Measurements from ENCODE around the gene ENTREP3. TPM values are rescaled to one million over a fixed set of nuclear protein-coding genes. Genes with fewer than 3 reads are reported as not detected.

ENTREP3 gene
- total RNA-seq, 4 donors from 2014 or later: 5.8 to 20.7 (median 15.4) TPM

- peaks cover 4 to 16% (median 10%) of the 10 kb centered on the region in 4 donors for H3K4me1 ChIP-seq
- H3K27ac ChIP-seq: peak overlapping the region; percentile 81 to 93 (median 84)
- H3K4me3 ChIP-seq: peak overlapping the region; percentile 83 to 91 (median 85)
- H3K27me3 ChIP-seq: no peaks in the 10 kb centered on the region
- TF ChIP-seq, protein P1, sequence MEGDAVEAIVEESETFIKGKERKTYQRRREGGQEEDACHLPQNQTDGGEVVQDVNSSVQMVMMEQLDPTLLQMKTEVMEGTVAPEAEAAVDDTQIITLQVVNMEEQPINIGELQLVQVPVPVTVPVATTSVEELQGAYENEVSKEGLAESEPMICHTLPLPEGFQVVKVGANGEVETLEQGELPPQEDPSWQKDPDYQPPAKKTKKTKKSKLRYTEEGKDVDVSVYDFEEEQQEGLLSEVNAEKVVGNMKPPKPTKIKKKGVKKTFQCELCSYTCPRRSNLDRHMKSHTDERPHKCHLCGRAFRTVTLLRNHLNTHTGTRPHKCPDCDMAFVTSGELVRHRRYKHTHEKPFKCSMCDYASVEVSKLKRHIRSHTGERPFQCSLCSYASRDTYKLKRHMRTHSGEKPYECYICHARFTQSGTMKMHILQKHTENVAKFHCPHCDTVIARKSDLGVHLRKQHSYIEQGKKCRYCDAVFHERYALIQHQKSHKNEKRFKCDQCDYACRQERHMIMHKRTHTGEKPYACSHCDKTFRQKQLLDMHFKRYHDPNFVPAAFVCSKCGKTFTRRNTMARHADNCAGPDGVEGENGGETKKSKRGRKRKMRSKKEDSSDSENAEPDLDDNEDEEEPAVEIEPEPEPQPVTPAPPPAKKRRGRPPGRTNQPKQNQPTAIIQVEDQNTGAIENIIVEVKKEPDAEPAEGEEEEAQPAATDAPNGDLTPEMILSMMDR (IDR thresholded peaks at IDR 0.05): peak in 1 of 6 experiments; percentile 1
- no peak for TF ChIP-seq POLR2A (IDR thresholded peaks at IDR 0.05)
- no peaks in the 10 kb centered on the region for H3K9me3 ChIP-seq
- H3K36me3 ChIP-seq: peaks cover 0 to 61% (median 0%) of the 10 kb centered on the region in 3 donors
- DNase-seq: no peak
Observed at GRCh38 chr1:155261493-155261851, 6.2 kb upstream of the ENTREP3 start.

GRCh38 chr1:155260276-155260675 is 5.0 kb upstream of the ENTREP3 start:
- peaks cover 0 to 49% (median 0%) of the 10 kb centered on the region in 3 donors for H3K36me3 ChIP-seq
- H3K9me3 ChIP-seq: no peaks in the 10 kb centered on the region
- H3K4me1 ChIP-seq: peaks cover 6 to 16% (median 11%) of the 10 kb centered on the region in 4 donors
- no peaks in the 10 kb centered on the region for H3K27me3 ChIP-seq
- H3K27ac ChIP-seq: no peak overlapping the region
- no peak for DNase-seq
- TF ChIP-seq POLR2A (IDR thresholded peaks at IDR 0.05): no peak
- TF ChIP-seq, protein P1 (IDR thresholded peaks at IDR 0.05): no peak
- H3K4me3 ChIP-seq: no peak overlapping the region

- Histone ChIP-seq H3K36me3 (peaks cover 0 to 24% (median 0%) of the 10 kb centered on the region in 3 donors), H3K9me3 (no peaks in the 10 kb centered on the region), H3K4me1 (peaks cover 7 to 25% (median 15%) of the 10 kb centered on the region in 4 donors), H3K27ac (peak overlapping the region; percentile 81 to 97 (median 89)), H3K4me3 (peak overlapping the region; percentile 68 to 93 (median 83)), H3K27me3 (no peaks in the 10 kb centered on the region)
- no peak for TF ChIP-seq POLR2A (IDR thresholded peaks at IDR 0.05)
- no peak for DNase-seq
Observed at GRCh38 chr1:155256058-155256852, 972 bp upstream of the ENTREP3 start.

- DNase-seq: no peak
- no peaks in the 10 kb centered on the region for H3K27me3 ChIP-seq
- TF ChIP-seq, protein P1 (IDR thresholded peaks at IDR 0.05): no peak
- no peak for TF ChIP-seq POLR2A (IDR thresholded peaks at IDR 0.05)
- H3K9me3 ChIP-seq: no peaks in the 10 kb centered on the region
- H3K4me3 ChIP-seq: peak overlapping the region; percentile 68 to 93 (median 83)
- H3K27ac ChIP-seq: peak overlapping the region; percentile 81 to 97 (median 89)
- peaks cover 0 to 18% (median 0%) of the 10 kb centered on the region in 3 donors for H3K36me3 ChIP-seq
- peaks cover 4 to 27% (median 17%) of the 10 kb centered on the region in 4 donors for H3K4me1 ChIP-seq
Observed at GRCh38 chr1:155254714-155255242, 505 bp downstream of the ENTREP3 start.

DNA sequence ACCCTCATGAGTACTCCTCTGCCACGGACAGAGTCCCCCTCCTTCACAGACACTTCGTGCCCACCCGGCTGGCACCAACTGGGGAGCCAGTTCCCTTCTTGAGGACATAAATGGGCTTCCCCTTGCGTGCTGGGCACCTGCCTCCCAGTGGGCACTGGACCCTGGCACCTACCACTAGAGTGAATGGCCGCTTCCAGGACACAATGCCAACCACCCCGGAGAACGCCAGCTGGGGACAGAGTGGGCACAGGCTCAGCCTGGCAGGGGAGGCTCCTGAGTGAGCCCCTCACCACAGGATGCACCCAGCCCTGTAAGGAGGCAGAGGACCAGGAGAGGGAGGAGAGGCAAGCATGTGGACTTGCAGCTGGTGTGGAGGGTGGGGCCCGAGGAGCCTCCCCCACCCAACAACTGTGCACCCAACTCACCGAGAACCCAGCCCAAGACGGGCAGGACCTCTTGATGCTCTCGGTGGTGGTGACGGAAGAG is 1.0 kb downstream of the ENTREP3 start:
- H3K4me3 ChIP-seq: peak overlapping the region; percentile 68 to 93 (median 83)
- H3K27me3 ChIP-seq: no peaks in the 10 kb centered on the region
- DNase-seq: no peak
- H3K27ac ChIP-seq: peak overlapping the region in 3 of 4 donors; percentile 82 to 97 (median 96)
- peaks cover 4 to 27% (median 17%) of the 10 kb centered on the region in 4 donors for H3K4me1 ChIP-seq
- H3K9me3 ChIP-seq: no peaks in the 10 kb centered on the region
- no peak for TF ChIP-seq POLR2A (IDR thresholded peaks at IDR 0.05)
- TF ChIP-seq, protein P1 (IDR thresholded peaks at IDR 0.05): no peak
- H3K36me3 ChIP-seq: peaks cover 0 to 14% (median 0%) of the 10 kb centered on the region in 3 donors

- no peak for DNase-seq
- Histone ChIP-seq H3K9me3 (no peaks in the 10 kb centered on the region), H3K27me3 (no peaks in the 10 kb centered on the region), H3K36me3 (peaks cover 0 to 14% (median 0%) of the 10 kb centered on the region in 3 donors), H3K4me3 (peak overlapping the region in 2 of 4 donors; percentile 89 to 93), H3K4me1 (peaks cover 4 to 27% (median 17%) of the 10 kb centered on the region in 4 donors), H3K27ac (no peak overlapping the region)
- TF ChIP-seq, protein P1 (IDR thresholded peaks at IDR 0.05): no peak
- no peak for TF ChIP-seq POLR2A (IDR thresholded peaks at IDR 0.05)
Observed at GRCh38 chr1:155253797-155254196, 1.5 kb downstream of the ENTREP3 start.
